ENCODE results near the gene IKZF1. TPM values are rescaled to one million over a fixed set of nuclear protein-coding genes. Genes with fewer than 3 reads are reported as not detected.

Gene IKZF1
- total RNA-seq, 1 donor from 2014 or later = 8.5 TPM

DNA sequence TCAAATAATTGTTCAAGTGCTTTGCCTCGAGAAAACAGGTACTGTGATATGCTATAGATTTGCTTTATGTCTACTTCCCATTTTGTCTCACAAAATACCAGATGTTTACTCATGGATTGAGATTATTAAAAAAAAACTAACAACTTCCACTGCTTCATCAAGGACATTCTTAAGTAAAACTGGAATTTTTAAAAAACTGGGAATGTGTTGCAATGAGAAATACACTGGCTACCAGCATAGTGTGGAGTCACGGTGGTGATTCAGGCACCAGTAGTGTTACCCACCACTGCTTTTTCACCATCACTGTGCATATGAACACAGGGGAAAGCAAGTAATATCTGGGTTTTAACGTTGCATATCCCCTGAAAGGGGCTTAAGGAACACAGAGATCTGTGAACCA is 124.4 kb downstream of the IKZF1 start:
- Mint-ChIP-seq H3K36me3 (ENCODE audit: low read depth) (no peaks in the 10 kb centered on the region), H3K27me3 (ENCODE audit: low read depth) (no peaks in the 10 kb centered on the region), H3K4me3 (no peak overlapping the region), H3K4me1 (peaks cover 8% of the 10 kb centered on the region), H3K9me3 (no peaks in the 10 kb centered on the region), H3K27ac (ENCODE audit: unreplicated experiment) (no peak overlapping the region)
- no peak for DNase-seq (ENCODE audit: low read depth, low spot score)
- TF ChIP-seq, protein P1, sequence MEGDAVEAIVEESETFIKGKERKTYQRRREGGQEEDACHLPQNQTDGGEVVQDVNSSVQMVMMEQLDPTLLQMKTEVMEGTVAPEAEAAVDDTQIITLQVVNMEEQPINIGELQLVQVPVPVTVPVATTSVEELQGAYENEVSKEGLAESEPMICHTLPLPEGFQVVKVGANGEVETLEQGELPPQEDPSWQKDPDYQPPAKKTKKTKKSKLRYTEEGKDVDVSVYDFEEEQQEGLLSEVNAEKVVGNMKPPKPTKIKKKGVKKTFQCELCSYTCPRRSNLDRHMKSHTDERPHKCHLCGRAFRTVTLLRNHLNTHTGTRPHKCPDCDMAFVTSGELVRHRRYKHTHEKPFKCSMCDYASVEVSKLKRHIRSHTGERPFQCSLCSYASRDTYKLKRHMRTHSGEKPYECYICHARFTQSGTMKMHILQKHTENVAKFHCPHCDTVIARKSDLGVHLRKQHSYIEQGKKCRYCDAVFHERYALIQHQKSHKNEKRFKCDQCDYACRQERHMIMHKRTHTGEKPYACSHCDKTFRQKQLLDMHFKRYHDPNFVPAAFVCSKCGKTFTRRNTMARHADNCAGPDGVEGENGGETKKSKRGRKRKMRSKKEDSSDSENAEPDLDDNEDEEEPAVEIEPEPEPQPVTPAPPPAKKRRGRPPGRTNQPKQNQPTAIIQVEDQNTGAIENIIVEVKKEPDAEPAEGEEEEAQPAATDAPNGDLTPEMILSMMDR (conservative IDR thresholded peaks at IDR 0.05) = no peak

DNA sequence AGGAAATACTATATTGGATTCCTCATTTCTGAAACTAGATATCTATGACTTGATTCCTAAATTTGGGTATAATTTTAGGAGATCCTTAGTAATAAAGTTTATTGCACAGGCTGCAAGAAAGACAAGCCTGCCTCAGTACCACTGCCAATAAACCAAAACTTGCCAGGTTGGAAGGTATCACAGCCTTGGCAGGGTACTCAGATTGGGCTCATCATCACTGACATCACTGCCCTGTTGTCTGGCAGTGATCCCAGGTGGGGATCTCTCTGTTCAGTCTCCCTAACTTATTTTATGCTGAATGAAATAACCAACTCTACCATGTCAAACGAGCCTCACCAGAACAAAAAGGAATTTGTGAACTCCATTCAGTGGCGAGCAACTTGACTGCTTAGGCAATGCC is 126.8 kb downstream of the IKZF1 start:
- Mint-ChIP-seq H3K4me1 (peaks cover 8% of the 10 kb centered on the region), H3K4me3 (no peak overlapping the region), H3K27ac (ENCODE audit: unreplicated experiment) (no peak overlapping the region), H3K27me3 (ENCODE audit: low read depth) (no peaks in the 10 kb centered on the region), H3K9me3 (no peaks in the 10 kb centered on the region), H3K36me3 (ENCODE audit: low read depth) (no peaks in the 10 kb centered on the region)
- TF ChIP-seq, protein P1 (conservative IDR thresholded peaks at IDR 0.05) = no peak
- DNase-seq (ENCODE audit: low read depth, low spot score) = no peak

DNA sequence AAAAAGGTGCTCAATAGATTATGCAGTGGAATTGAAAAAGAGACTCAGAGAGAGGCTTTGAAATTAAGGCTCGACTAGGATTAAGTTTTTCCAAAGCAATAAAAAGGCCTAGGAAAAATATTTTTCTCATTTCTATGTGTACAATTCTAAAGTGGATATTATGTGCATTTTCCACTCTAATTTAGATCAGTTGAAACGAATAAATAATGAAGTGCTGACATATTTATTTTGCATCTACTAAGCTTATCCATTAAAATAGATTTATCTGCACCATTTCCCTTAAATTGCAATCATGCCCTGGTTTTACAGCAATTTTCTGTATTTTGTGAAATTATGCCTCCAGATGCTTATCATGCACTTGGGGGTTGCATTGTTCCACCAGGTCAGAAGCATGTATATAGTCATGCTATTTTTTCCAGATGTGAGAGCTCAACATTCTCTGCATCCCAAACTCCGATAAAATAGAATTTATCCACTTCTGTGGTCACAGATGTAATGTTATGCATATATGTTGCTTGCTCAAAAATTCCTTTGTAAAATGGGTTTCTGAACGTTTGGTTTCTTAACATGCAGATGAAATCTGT is 127.3 kb downstream of the IKZF1 start:
- Mint-ChIP-seq H3K9me3 (no peaks in the 10 kb centered on the region), H3K36me3 (ENCODE audit: low read depth) (peaks cover 2% of the 10 kb centered on the region), H3K27ac (ENCODE audit: unreplicated experiment) (no peak overlapping the region)

DNA sequence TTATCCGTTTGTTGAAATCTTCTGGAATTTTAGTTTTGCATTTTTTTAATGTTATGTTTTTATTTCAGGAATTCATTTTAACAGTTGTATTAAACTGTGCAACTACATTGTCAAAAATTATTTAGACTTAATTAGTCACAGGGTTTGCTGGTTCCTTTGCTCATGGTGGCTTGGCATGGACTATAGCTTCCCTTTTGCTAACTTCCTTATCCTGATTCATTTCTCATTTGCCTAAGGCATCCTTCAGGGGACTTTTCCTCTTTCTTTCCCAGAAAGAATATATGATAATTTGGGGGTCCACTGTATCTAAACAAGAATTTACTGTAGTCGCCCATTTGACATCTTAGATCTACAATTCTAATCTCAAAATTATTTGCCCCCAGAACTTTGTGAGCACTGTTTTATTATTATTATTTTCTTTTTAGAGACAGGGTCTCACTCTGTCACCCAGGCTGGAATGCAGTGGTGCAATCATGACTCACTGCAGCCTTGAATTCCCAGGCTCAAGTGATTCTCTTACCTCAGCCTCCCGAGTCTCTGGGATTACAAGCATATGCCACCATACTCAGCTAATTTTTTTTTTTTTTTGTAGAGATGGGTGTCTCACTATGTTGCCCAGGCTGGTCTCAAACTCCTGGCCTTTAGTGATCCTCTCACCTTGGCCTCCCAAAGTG is 131.8 kb downstream of the IKZF1 start:
- H3K9me3 Mint-ChIP-seq = no peaks in the 10 kb centered on the region
- peaks cover 8% of the 10 kb centered on the region for H3K4me1 Mint-ChIP-seq
- TF ChIP-seq, protein P1 (conservative IDR thresholded peaks at IDR 0.05) = no peak
- no peak overlapping the region for H3K27ac Mint-ChIP-seq (ENCODE audit: unreplicated experiment)
- no peak overlapping the region for H3K4me3 Mint-ChIP-seq
- no peak for DNase-seq (ENCODE audit: low read depth, low spot score)
- H3K27me3 Mint-ChIP-seq (ENCODE audit: low read depth) = no peaks in the 10 kb centered on the region
- H3K36me3 Mint-ChIP-seq (ENCODE audit: low read depth) = peaks cover 14% of the 10 kb centered on the region

More for the DNA sequence above, 127.3 kb downstream of the IKZF1 start:
- Mint-ChIP-seq H3K4me1 (peaks cover 8% of the 10 kb centered on the region), H3K27me3 (ENCODE audit: low read depth) (no peaks in the 10 kb centered on the region), H3K4me3 (no peak overlapping the region)
- TF ChIP-seq, protein P1 (conservative IDR thresholded peaks at IDR 0.05) = no peak
- DNase-seq (ENCODE audit: low read depth, low spot score) = no peak

DNA sequence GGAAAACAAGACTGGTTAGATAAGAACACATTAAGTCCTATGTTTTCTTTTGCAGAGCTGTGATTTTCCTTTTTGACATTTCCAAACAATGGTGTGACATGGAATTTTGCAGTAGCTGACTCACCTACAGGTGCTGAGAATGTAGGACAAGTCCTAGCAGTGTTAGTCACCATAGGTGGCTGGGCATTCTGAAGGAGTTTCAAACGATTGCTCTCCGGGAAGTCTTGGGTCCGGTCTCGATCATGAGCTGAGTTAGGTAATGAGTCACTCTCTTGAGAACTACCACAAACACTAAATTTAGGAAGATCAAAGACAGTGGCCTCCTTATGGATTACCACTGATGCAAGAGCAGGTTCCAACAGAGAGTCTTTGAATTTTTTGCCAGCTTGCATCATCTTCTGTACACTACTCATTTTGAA is 142.0 kb downstream of the IKZF1 start:
- Mint-ChIP-seq H3K4me1 (peaks cover 11% of the 10 kb centered on the region), H3K9me3 (no peaks in the 10 kb centered on the region), H3K36me3 (ENCODE audit: low read depth) (peaks cover 8% of the 10 kb centered on the region), H3K27me3 (ENCODE audit: low read depth) (no peaks in the 10 kb centered on the region), H3K27ac (ENCODE audit: unreplicated experiment) (no peak overlapping the region), H3K4me3 (no peak overlapping the region)
- DNase-seq (ENCODE audit: low read depth, low spot score) = no peak
- TF ChIP-seq, protein P1 (conservative IDR thresholded peaks at IDR 0.05) = no peak
